GM23338 (cell line): ENCODE results near the gene CCDC102A. TPM values are rescaled to one million over a fixed set of nuclear protein-coding genes. Genes with fewer than 3 reads are reported as not detected.

Experiments used
- ATAC-seq: fragments of 200-7000 bp; cut with Tn5 transposase; 3 replicates; pipeline ENCODE4 v1.9.1; 2020
- DNase-seq: peaks from one replicate; pipeline ENCODE4 v3.0.0-alpha.2; 2015; ENCODE audit warnings: low spot score
- H2AFZ ChIP-seq: fragments of 200-600 bp; sonication (generic); 2 replicates; pipeline ENCODE4 v1.8.0; 2016; ENCODE audit warnings: antibody characterized with exemption, mild to moderate bottlenecking, moderate library complexity
- H3F3A ChIP-seq: fragments of 200-600 bp; sonication (generic); replicated peaks from 2 replicates; pipeline ENCODE4 v1.8.0; 2017; ENCODE audit warnings: antibody characterized with exemption, mixed run types, low read depth
- H3K27ac ChIP-seq: fragments of 200-600 bp; sonication (generic); 2 replicates; pipeline ENCODE4 v1.6.1; 2016; ENCODE audit warnings: low read depth
- H3K27me3 ChIP-seq: fragments of 200-600 bp; sonication (generic); 2 replicates; pipeline ENCODE4 v1.8.0; 2016; ENCODE audit warnings: mild to moderate bottlenecking, mixed run types, moderate library complexity; ENCODE audit not compliant: insufficient read depth
- H3K36me3 ChIP-seq: fragments of 200-600 bp; sonication (generic); 2 replicates; pipeline ENCODE4 v1.8.0; 2016; ENCODE audit warnings: mild to moderate bottlenecking; ENCODE audit not compliant: insufficient read depth
- H3K4me1 ChIP-seq: fragments of 200-600 bp; sonication (generic); 2 replicates; pipeline ENCODE4 v1.8.0; 2016; ENCODE audit warnings: mild to moderate bottlenecking, moderate library complexity; ENCODE audit not compliant: insufficient read depth
- H3K4me2 ChIP-seq: fragments of 200-600 bp; sonication (generic); 2 replicates; pipeline ENCODE4 v1.7.1; 2017; ENCODE audit warnings: mixed run types
- H3K4me3 ChIP-seq: fragments of 200-600 bp; sonication (generic); 2 replicates; pipeline ENCODE4 v1.6.1; 2016; ENCODE audit warnings: mixed run types
- H3K79me2 ChIP-seq: fragments of 200-600 bp; sonication (generic); replicated peaks from 2 replicates; pipeline ENCODE4 v1.8.0; 2017; ENCODE audit warnings: mild to moderate bottlenecking; ENCODE audit not compliant: insufficient read depth
- H3K9me2 ChIP-seq: fragments of 200-600 bp; sonication (generic); 2 replicates; pipeline ENCODE4 v1.8.0; 2017; ENCODE audit not compliant: insufficient read depth
- H4K20me1 ChIP-seq: fragments of 200-600 bp; sonication (generic); replicated peaks from 2 replicates; pipeline ENCODE4 v1.8.0; 2017; ENCODE audit warnings: mild to moderate bottlenecking; ENCODE audit not compliant: insufficient read depth
- H3K27ac Mint-ChIP-seq: 2 replicates; pipeline ENCODE4 v1.8.0; 2020; ENCODE audit warnings: inconsistent platforms, mild to moderate bottlenecking, moderate library complexity, mixed read lengths
- H3K27me3 Mint-ChIP-seq: 3 replicates; pipeline ENCODE4 v1.8.0; 2022; ENCODE audit warnings: low read depth, mild to moderate bottlenecking, moderate library complexity, mixed read lengths, inconsistent platforms; ENCODE audit not compliant: insufficient read depth, poor library complexity
- H3K36me3 Mint-ChIP-seq: 3 replicates; pipeline ENCODE4 v1.8.0; 2021; ENCODE audit warnings: low read depth, mild to moderate bottlenecking, inconsistent platforms, moderate library complexity, mixed read lengths
- H3K4me1 Mint-ChIP-seq: 3 replicates; pipeline ENCODE4 v1.8.0; 2020; ENCODE audit warnings: mild to moderate bottlenecking, inconsistent platforms, mixed read lengths
- H3K4me3 Mint-ChIP-seq: 3 replicates; pipeline ENCODE4 v1.8.0; 2021; ENCODE audit warnings: moderate library complexity, mild to moderate bottlenecking, inconsistent platforms, mixed read lengths
- H3K9me3 Mint-ChIP-seq: 3 replicates; pipeline ENCODE4 v1.8.0; 2020; ENCODE audit warnings: moderate library complexity, mild to moderate bottlenecking, inconsistent platforms, mixed read lengths
- EZH2 ChIP-seq: fragments of 200-600 bp; sonication (generic); IDR thresholded peaks from one replicate; pipeline ENCODE4 v1.8.0; 2017; ENCODE audit warnings: antibody characterized with exemption, mild to moderate bottlenecking, low read depth; ENCODE audit not compliant: unreplicated experiment
- EZH2phosphoT487 ChIP-seq: fragments of 200-600 bp; sonication (generic); IDR thresholded peaks from one replicate; pipeline ENCODE4 v1.8.1; 2018; ENCODE audit warnings: antibody characterized with exemption; ENCODE audit not compliant: unreplicated experiment
- JUNB ChIP-seq: IDR thresholded peaks from one replicate; pipeline ENCODE4 v1.6.1; 2016; ENCODE audit warnings: antibody characterized with exemption; ENCODE audit not compliant: unreplicated experiment
- REST ChIP-seq: IDR thresholded peaks from one replicate; pipeline ENCODE4 v1.6.1; 2018; ENCODE audit warnings: antibody characterized with exemption; ENCODE audit not compliant: unreplicated experiment
- STAT1 ChIP-seq: IDR thresholded peaks from one replicate; pipeline ENCODE4 v1.6.1; 2016; ENCODE audit warnings: antibody characterized with exemption; ENCODE audit not compliant: unreplicated experiment
- ZNF114 ChIP-seq: fragments of 250-450 bp; sonication (Bioruptor Pico); IDR thresholded peaks from 2 replicates; pipeline ENCODE4 v1.5.0; 2020; ENCODE audit warnings: mild to moderate bottlenecking, moderate library complexity
- ZNF331 ChIP-seq: fragments of 250-450 bp; sonication (Bioruptor Pico); IDR thresholded peaks from 2 replicates; pipeline ENCODE4 v1.5.0; 2020; ENCODE audit warnings: low read depth, mild to moderate bottlenecking, moderate library complexity
- ZNF462 ChIP-seq: fragments of 250-450 bp; sonication (Bioruptor Pico); IDR thresholded peaks from 2 replicates; pipeline ENCODE4 v1.5.0; 2020; ENCODE audit warnings: mild to moderate bottlenecking, moderate library complexity
- polyA plus RNA-seq: library from polyadenylated mRNA; unstranded; fragments of >200 nt; fragmentation: Nextera tagmentation; extraction: Ambion mirVana; gene quantifications from 2 replicates; pipeline ENCODE4 v1.2.1, GENCODE V29; 2016
- total RNA-seq: library from RNA; depleted of rRNA; stranded (reverse); fragments of >200 nt; shearing (Covaris generic); gene quantifications from 2 replicates; pipeline ENCODE4 v1.2.3, GENCODE V29; 2014

Gene CCDC102A
- total and polyA plus RNA-seq, 2 experiments from 2014 or later: 2.0 to 5.2 TPM

- no peak for TF ChIP-seq ZNF462
Observed at GRCh38 chr16:57510016-57510871, 26.1 kb downstream of the CCDC102A start (continued).

- no peaks in the 10 kb centered on the region for H3F3A ChIP-seq
- H3K79me2 ChIP-seq: no peaks in the 10 kb centered on the region
- Mint-ChIP-seq H3K27ac (no peak overlapping the region), H3K9me3 (no peaks in the 10 kb centered on the region), H3K4me1 (peaks cover 14% of the 10 kb centered on the region; the same call in 2 of the 3 replicates), H3K27me3 (peaks cover 10% of the 10 kb centered on the region), H3K36me3 (peaks cover 2% of the 10 kb centered on the region; the same call in 1 of the 3 replicates), H3K4me3 (no peak overlapping the region)
- no peak for ATAC-seq
- no peak overlapping the region for H2AFZ ChIP-seq
- no peak overlapping the region for H3K4me2 ChIP-seq
- no peaks in the 10 kb centered on the region for H3K36me3 ChIP-seq
- no peaks in the 10 kb centered on the region for H3K4me1 ChIP-seq
- H4K20me1 ChIP-seq: no peaks in the 10 kb centered on the region
- no peak overlapping the region for H3K4me3 ChIP-seq
- no peak overlapping the region for H3K27ac ChIP-seq
- no peaks in the 10 kb centered on the region for H3K9me2 ChIP-seq
- DNase-seq: no peak
- no peaks in the 10 kb centered on the region for H3K27me3 ChIP-seq
- TF ChIP-seq REST (no peak), ZNF331 (no peak), EZH2phosphoT487 (no peak), EZH2 (no peak), ZNF114 (CRISPR knock-in tag) (no peak), STAT1 (no peak), JUNB (no peak)
Observed at GRCh38 chr16:57509231-57509923, 27.0 kb downstream of the CCDC102A start.
